Left cardiac atrium (tissue), 4 donors: ENCODE data around the gene UACA. TPM values are rescaled to one million over a fixed set of nuclear protein-coding genes. Genes with fewer than 3 reads are reported as not detected.

Source experiments
- ATAC-seq, 2 donors: fragments of 200-7000 bp; cut with Tn5 transposase; one replicate each; pipeline ENCODE4 v1.9.1; 2020; ENCODE audit warnings: mild to moderate bottlenecking in 2 of 2, moderate library complexity in 2 of 2
- DNase-seq: peaks from one replicate; pipeline ENCODE4 v3.0.0-alpha.2; 2020
- intact Hi-C, 2 donors: fragments of 100-400 bp; cut with DNase I; formaldehyde crosslinking; loops; one replicate each; pipeline versions ENCODE4 v1.14.1 to v1.15.1; 2022 to 2023
- total RNA-seq, 2 donors: library from RNA; stranded (reverse); fragmentation: NEBNext Ultra II Directional; extraction: Animal tissue kit (Norgen Biotek cat#: 25700); gene quantifications; one replicate each; pipeline ENCODE4 v1.2.1, GENCODE V29; 2021
- donor health status: DM: no; HTN: yes; CAD: no.
- donor health status: DM: no; HTN: yes; CAD: no; lungs with severe emphysema.
- donor health status: DM: yes; HTN: yes; CAD: no.
- donor health status: Dilated cardiomyopathy.

The UACA gene
- total RNA-seq, 2 donors from 2014 or later, result 28.2 to 37.6 TPM

- ATAC-seq (no peak), DNase-seq (no peak)
- intact Hi-C loops, result loop anchor here in 1 of 2 donors (10.0 kb wide), 1 partner anchor 48 kb away; no protein-coding TSS in a partner anchor
Observed at GRCh38 chr15:70723122-70723422, 40.3 kb downstream of the UACA start.

- intact Hi-C loops, result loop anchor here in 1 of 2 donors (10.0 kb wide), 1 partner anchor 48 kb away; no protein-coding TSS in a partner anchor
- DNase-seq (no peak), ATAC-seq (peak in 1 of 2 donors; percentile 18)
Observed at GRCh38 chr15:70722266-70723121, 40.9 kb downstream of the UACA start.

- ATAC-seq, result no peak
- DNase-seq, result no peak
- intact Hi-C loops, result loop anchor here in 1 of 2 donors (10.0 kb wide), 1 partner anchor 46 kb away; no protein-coding TSS in a partner anchor
Observed at GRCh38 chr15:70720228-70721016, 42.9 kb downstream of the UACA start.

DNA sequence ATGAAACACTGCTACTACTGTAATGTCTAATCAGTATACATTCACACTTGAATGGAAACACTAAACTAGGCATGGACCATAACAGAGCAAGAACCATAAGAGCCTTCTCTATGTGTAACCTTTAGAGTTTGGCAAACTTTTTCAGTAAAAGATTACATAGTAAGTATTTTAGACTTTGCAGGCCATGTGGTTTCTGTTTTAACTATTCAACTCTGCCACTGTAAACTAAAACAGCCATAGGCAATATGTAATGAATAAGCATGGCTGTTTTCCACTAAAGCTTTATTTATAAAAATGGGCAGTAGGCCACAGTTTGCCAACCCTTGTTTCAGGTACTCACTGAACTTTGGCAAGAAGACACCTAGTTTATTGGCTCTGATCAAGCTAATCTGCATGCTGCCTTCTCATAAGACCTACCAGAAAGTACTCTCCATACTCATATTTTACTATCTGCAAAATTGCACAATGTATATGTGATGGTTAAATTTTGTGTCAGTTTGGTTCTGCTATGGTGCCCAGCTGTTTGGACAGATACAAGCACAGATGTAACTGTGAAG lies 46.0 kb downstream of the UACA start:
- intact Hi-C loops, result no loop called here
- no peak for ATAC-seq

GRCh38 chr15:70715840-70716485 lies 47.4 kb downstream of the UACA start:
- intact Hi-C loops, result no loop called here
- DNase-seq (no peak), ATAC-seq (peak in 1 of 2 donors; percentile 38)

More for the DNA sequence above, 46.0 kb downstream of the UACA start:
- no peak for DNase-seq

GRCh38 chr15:70714565-70714964 lies 48.8 kb downstream of the UACA start:
- DNase-seq, result no peak
- intact Hi-C loops, result no loop called here
- peak; percentile 42 to 57 for ATAC-seq

DNA sequence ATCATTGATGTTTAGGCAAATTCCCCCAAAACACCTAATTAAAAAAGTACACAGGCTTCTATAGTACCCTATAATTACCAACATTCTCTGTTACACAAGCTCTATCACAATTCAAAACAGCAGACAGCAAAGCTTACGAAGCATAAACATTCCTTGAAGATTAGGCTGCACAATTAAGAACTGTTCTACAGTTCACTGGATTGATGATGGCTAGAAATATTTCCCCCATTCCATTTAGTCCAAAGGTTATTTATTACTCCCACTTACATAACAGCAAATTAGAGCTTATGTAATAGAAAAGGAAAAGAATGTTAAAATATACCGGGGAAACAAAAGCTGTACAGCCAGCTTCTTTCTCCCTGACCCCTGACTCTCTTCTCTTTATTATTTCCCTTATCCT lies 49.3 kb downstream of the UACA start:
- intact Hi-C loops, result no loop called here
- ATAC-seq (peak; percentile 58 to 61), DNase-seq (no peak)

DNA sequence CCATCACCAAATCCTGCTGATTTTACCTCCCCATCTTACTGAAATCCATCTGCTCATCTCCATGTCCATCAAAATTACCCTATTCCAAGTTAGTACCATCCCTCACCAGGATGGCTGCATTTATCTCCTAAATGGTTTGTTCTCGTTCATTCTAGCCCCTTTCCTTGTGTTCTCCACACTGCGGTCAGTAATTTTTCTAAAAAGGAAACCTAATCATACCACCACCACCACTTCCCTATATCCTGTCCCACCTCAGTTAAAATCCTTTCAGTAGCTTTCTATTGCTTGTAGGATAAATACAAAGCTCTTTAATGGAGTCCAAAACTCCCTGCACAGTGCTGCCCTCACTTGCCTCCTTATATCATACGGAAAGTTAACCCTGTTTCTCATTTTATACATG lies 51.1 kb downstream of the UACA start:
- no peak for DNase-seq
- ATAC-seq, result no peak
- intact Hi-C loops, result no loop called here

- DNase-seq (no peak), ATAC-seq (no peak)
- intact Hi-C loops, result no loop called here
Observed at GRCh38 chr15:70710714-70711113, 52.6 kb downstream of the UACA start.

GRCh38 chr15:70708839-70709238 lies 54.5 kb downstream of the UACA start:
- DNase-seq, result no peak
- no peak for ATAC-seq
- intact Hi-C loops, result no loop called here

DNA sequence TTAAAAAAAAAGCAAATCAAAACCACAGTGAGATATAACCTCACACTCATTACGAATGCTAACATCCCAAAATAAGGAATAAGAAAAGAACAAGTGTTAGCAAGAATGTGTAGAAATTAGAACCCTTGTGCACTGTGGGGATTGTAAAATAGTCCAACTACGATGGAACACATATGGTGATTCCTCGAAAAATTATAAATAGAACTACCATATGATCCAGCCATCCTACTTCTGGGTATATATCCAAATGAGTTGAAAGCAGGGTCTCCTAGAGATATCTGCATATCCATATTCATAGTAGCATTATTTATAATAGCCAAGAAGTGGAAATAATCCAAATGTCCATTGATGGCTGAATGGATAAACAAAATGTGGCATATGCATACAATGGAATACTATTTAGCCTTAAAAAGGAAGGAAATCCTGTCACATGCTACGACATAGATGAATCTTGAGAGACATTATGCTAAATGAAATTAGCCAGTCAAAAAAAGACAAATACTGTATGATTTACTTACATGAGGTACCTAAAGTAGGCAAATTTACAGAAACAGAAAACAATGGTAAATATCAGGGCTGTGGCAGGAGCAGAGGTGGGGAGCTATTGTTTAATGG lies 55.6 kb downstream of the UACA start:
- DNase-seq (no peak), ATAC-seq (no peak)
- intact Hi-C loops, result no loop called here

DNA sequence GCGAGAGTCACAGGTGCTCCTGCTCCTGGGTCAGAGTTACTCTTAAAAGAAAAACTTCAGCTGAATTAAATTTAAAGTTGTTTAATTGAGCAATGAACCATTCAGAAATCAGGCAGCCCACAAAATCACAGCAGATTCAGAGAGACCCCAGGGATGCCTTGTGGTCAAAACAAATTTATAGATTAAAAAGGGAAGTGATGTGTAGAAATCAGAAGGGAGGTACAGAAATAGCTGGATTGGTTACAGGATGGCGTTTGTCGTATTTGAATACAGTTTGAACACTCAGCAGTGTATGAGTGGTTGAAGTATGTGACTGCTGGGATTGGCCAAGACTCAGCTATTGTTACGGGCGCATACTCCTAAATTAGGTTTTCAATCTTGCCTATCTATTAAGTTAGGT lies 58.6 kb downstream of the UACA start:
- no peak for DNase-seq
- intact Hi-C loops, result no loop called here
- ATAC-seq, result no peak

DNA sequence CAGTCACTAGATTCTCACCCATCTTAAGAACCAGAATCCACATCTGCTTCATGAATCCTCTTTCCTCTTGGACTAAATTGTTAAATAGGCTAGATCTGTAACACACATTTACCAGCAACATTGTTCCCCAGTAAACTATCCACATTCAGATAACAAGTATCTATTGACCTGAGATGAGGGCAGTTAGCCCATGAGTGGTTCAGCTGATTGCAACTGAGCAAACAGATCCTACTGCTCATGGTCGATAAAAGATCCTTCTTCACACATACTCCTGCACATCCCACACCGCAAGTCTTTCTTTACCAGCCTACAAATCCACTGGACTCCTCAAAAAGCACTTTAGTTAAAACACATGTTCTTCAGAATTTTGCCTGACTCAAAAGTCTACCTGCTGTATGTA lies 59.2 kb downstream of the UACA start:
- intact Hi-C loops, result no loop called here
- no peak for DNase-seq
- no peak for ATAC-seq

- DNase-seq (no peak), ATAC-seq (peak; percentile 35 to 36)
- intact Hi-C loops, result no loop called here
Observed at GRCh38 chr15:70703096-70703878, 60.1 kb downstream of the UACA start.

DNA sequence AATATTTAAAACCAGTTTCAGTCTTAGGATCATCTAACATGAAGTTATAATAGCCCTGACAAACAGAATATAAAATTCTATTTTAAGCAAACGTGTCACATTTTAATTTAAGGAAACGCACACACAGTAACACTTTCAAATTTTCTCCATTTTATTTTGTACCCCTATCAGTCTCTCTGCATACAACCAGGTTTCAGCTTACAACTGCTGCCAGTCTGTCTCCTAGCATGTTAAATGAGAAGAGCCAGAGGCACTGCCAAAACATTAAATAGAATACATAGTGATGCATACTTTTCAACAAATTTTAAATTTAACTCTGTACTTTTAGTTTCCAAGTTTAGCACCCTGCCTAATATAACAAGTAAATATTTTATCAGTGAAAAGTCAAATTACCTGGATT lies 60.8 kb downstream of the UACA start:
- ATAC-seq (peak in 1 of 2 donors; percentile 24), DNase-seq (no peak)
- intact Hi-C loops, result no loop called here

- DNase-seq (no peak), ATAC-seq (peak; percentile 76 to 79)
- intact Hi-C loops, result no loop called here
Observed at GRCh38 chr15:70701891-70702568, 61.3 kb downstream of the UACA start.

- intact Hi-C loops, result no loop called here
- no peak for DNase-seq
- ATAC-seq, result no peak
Observed at GRCh38 chr15:70701171-70701570, 62.2 kb downstream of the UACA start.

DNA sequence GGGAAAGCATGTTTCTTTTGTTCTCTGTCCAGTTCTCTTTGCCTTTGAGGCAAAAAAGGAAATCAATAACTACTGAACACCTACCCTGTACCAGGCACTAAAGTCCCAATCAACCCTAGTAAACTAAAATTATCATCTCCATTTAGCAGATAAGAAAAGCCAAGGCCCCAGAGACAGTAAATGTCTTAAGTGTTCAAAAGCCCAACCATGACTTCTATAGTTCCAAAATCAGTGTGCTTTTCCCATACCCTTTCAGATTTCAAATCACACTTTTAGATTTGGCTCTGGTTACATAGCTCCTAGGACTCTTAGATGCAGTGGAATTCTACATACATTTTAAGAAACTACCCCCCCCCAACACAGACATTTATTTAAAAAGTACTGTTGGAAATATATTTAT lies 63.5 kb downstream of the UACA start:
- intact Hi-C loops, result loop anchor here in 1 of 2 donors (10.0 kb wide), 1 partner anchor 65 kb away; the partner anchor contains the start of gene UACA
- DNase-seq (no peak), ATAC-seq (no peak)
